Left cardiac atrium (tissue), 4 donors: ENCODE results near the gene DEFB131B. TPM values are rescaled to one million over a fixed set of nuclear protein-coding genes. Genes with fewer than 3 reads are reported as not detected.
"Not testable (repeated sequence)": the region's sequence is repeated elsewhere in the genome, so short reads cannot be mapped to it uniquely, and the experiment has no call there.

Experiments used
- ATAC-seq, 2 donors: fragments of 200-7000 bp; cut with Tn5 transposase; one replicate each; pipeline ENCODE4 v1.9.1; 2020; ENCODE audit warnings: mild to moderate bottlenecking in 2 of 2, moderate library complexity in 2 of 2
- DNase-seq: peaks from one replicate; pipeline ENCODE4 v3.0.0-alpha.2; 2020
- intact Hi-C, 2 donors: fragments of 100-400 bp; cut with DNase I; formaldehyde crosslinking; loops; one replicate each; pipeline versions ENCODE4 v1.14.1 to v1.15.1; 2022 to 2023
- total RNA-seq, 2 donors: library from RNA; stranded (reverse); fragmentation: NEBNext Ultra II Directional; extraction: Animal tissue kit (Norgen Biotek cat#: 25700); gene quantifications; one replicate each; pipeline ENCODE4 v1.2.1, GENCODE V29; 2021
- donor health status: DM: no; HTN: yes; CAD: no.
- donor health status: DM: no; HTN: yes; CAD: no; lungs with severe emphysema.
- donor health status: DM: yes; HTN: yes; CAD: no.
- donor health status: Dilated cardiomyopathy.

DEFB131B gene
- total RNA-seq, 2 donors from 2014 or later, result not detected

DNA sequence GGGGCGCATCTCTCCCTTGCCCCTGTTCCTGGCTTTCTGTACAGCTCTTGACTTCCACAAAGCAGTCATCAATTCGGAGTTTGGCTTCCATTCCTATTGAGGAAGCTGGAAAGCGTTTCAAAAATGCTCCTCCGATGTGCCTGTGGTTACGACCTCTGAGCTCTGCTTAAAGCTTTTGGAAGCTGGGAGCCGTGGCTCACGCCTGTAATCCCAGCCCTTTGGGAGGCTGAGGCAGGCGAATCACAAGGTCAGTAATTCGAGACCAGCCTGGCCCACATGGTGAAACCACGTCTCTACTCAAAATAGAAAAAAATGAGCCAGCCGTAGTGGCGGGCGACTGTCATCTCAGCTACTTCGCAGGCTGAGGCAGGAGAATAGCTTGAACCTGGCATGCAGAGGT is 22.9 kb downstream of the DEFB131B start:
- intact Hi-C loops, ATAC-seq, DNase-seq: not testable (repeated sequence)

DNA sequence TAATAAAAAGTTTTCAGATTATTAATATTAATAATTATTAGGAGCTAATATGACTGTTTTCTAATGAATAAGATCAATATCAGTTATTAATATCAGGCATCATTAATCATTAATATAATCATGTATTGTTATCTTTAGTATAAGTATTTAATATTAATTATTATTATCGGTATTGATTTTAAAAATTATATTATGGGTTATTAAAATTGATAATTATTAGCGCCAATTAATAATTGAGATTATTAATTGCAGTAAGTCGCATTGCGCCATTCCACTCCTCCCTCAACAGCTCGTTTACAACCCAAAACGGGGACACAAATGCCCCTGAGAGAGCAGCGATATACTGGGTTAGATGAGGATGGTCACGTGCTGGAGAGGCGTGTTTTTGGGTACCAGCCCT is 30.0 kb downstream of the DEFB131B start:
- ATAC-seq, result no peak
- intact Hi-C loops, result no loop called here

DNA sequence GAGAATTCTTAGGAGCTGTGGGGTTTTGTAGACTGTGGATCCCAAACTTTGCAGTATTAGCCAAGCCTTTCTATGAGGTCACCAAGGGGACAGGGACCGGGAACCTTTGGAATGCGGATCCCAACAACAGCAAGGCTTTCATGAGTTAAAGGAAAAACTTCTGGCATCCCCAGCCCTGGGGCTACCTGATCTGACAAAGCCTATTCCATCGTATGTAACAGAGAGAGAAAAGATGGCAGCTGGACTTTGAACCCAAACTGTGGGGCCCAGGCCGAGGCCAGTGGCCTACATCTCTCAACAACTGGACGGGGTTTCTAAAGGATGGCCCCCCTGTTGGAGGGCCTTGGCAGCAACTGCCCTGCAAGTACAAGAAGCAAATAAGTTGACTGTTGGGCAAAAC is 32.5 kb downstream of the DEFB131B start:
- intact Hi-C loops, ATAC-seq, DNase-seq: not testable (repeated sequence)

More for the DNA sequence above, 30.0 kb downstream of the DEFB131B start:
- no peak for DNase-seq

DNA sequence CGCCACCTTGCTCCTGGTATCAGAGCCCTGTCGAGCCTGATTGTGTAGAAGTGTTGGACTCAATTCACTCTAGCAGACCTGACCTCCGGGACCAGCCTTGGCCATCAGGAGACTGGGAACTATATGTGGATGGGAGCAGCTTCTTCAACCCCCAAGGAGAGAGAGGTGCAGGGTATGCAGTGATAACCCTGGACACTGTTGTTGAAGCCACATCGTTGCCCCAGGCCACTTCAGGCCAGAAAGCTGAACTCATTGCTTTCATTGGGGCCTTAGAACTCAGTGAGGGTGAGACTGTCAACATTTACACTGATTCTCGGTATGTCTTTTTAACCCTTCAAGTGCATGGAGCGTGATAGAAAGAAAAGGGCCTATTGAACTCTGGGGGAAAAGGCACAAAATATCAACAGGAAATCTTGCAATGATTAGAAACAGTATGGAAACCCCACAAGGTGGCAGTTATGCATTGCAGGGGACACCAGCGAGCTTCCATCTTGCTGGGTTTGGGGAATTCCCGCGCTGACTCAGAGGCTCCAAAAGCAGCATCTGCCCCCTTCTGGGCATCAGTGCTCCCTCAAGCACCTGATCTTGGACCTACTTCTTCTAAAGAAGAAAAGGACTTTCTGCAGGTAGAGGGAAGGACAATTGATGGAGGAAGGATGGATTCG is 33.2 kb downstream of the DEFB131B start:
- ATAC-seq, intact Hi-C loops, DNase-seq: not testable (repeated sequence)

DNA sequence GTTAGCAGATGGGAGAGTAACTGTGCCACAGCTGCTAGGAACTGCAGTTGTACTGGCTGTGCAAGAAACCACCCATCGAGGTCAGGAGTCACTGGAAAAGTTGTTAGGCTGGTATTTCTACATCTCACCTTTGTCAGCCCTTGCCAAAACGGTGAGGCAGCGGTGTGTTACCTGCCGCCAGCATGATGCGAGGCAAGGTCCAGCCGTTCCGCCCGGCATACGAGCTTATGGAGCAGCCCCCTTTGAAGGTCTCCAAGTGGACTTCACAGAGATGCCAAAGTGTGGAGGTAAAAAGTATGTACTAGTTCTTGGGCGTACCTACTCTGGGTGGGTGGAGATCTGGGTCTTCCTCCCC is 33.7 kb downstream of the DEFB131B start:
- intact Hi-C loops, ATAC-seq, DNase-seq: not testable (repeated sequence)

DNA sequence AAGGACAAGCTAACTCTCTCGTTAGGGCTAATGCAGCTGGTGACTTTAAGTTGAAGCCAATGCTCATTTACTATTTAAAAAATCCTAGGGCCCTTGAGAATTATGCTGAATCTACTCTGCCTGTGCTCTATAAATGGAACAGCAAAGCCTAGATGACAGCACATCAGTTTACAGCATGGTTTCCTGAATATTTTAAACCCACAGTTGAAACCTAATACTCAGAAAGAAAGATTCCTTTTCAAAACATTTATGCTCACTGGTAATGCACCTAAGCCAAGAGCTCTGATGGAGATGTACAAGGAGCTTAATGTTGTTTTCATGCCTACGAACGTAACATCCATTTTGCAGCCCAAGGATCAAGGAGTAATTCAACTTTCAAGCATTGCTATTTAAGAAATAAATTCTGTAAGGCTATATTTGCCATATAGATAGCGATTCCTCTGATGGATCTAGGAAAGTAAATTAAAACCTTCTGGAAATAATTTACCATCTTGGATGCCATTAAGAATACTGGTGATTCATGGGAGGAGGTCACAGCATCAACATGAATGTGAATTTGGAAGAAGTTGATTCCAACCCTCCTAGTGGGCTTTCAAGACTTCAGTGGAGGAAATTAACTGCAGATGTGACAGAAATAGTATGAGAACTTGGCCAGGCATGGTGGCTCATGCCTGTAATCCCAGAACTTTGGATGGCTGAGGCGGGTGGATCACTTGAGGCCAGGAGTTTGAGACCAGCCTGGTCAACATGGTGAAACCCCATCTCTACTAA is 35.7 kb downstream of the DEFB131B start:
- ATAC-seq, result no peak
- DNase-seq, result no peak
- intact Hi-C loops, result no loop called here

DNA sequence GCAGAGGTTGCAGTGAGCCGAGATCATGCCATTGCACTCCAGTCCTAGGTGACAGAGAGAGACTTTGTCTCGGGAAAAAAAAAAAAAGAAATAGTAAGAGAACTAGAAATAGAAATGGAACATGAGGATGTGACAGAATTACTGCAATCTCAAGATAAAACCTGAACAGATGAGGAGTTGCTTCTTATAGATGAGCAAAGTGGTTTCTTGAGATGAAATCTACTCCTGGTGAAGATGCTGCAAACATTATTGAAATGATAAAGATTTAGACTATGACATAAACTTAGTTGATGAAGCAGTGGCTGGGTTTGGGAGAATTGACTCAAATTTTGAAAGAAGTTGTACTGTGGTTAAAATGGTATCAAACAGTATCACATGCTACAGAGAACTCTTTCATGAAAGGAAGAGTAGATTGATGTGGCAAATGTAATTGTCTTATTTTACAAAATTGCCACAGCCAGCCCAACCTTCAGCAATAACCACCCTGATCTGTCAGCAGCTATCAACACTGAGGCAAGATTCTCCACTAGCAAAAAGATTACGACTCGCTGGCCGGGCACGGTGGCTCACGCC is 36.5 kb downstream of the DEFB131B start:
- DNase-seq, result no peak
- intact Hi-C loops, result no loop called here
- ATAC-seq, result no peak

DNA sequence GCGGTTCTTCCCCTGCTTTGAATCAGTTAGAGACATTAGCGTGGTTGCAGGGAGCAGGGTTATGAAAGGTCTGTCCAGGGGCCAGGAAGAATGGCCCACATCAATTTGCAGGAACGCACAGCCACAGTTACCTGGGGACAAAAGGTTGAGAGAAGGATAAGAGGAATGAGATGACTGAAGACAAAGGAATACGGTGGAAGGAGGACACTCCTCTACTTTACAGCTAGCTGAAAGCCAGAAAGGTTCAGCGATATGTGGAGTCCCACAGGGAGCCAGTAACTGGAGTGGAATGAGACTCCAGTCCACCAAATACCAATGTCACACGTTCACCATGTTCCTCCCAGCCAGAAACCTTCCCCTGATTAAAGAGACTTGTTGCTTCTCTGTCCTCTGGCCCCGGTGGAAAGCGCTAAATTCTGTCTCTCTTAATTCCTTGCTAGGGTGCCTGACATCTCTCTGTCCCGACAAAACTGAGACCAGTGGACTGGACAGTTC is 39.4 kb downstream of the DEFB131B start:
- ATAC-seq (no peak), DNase-seq (no peak)
- intact Hi-C loops, result no loop called here

DNA sequence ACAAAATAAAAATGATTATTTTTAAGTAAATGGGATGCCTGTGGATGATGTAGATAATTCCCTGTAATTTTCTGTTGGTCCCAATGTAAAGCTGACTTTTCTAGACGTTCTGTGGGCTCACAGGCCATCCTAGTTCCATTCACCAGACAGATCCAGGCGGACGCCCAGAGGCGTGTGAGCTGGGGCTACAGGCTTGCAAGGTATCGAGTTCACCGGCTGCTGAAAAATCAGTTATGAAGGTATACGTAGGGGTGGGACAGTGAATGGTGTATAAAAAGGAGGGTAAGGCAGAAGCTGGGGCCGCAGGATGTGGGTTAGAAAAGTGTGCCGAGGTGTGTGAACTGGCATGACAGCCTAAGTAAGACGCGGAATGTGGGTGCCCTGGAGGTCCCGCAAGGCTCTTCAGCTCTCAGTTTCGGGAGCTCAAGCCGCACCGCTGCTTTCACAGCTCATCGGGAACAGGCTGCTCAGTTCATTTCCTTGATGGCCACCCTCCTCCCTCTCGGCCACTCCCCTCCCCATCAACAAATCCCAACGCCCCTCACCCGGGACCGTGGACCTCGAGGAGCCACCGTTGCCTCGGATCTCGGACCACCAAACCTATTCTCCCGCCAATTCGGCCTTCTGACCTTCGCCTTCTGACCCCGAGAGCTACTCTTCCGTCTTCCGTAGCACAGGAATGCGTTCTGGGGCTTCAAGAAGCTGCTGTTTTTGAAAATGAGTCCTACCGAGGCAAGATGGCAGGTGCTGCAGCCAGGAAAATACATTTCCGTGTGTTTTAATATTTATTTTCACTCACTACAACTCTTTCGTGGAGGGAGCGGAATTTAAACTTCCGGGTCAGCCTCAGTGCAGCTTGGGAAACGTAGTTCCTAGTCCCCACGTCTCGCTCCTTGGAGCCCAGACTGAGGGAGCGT is 49.8 kb downstream of the DEFB131B start, which contains the start of gene XNDC1N:
Gene XNDC1N (minus strand): TSS at position 775 of the 917 bp plus-strand sequence. CDS start 5,241 bp downstream, outside the sequence.
- intact Hi-C loops, result no loop called here
- ATAC-seq, result peak; percentile 94 to 95
- peak; percentile 59 for DNase-seq

DNA sequence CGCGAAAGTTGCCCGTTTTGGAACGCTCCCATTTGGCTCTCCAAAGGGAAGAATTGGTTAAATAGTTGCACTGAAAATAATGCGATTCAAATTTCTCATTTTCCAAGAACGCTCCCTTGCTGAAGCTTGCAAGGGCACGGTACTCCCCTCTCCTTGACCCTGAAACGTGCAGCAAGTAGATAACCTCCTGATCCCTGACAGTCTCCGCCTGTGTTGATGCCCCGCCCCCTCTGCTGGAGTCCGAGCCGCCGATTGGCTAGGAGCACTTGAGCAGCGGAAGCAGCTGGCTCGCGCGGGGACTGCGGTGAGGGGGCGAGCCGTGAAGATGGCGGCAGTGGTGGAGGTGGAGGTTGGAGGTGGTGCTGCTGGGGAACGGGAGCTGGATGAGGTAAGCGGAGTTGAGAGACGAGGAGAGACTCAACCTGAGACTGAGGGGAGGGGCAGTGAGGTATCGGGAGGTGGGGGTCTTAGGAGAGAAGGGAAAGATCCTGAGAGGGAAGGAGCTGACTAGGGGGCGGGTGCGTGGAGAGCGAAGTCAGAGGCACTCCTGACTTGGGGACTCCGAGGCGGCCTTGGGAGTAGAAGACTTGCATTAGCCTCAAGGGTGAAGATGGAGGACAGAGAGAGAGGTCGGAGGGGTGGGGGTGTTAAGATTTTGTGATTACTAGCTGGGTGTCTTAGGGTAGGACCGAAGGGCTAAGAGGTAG is 50.6 kb downstream of the DEFB131B start, which contains the start of gene RNF121:
Gene RNF121 (plus strand): TSS at position 310 of the 707 bp plus-strand sequence. CDS start 16 bp downstream, at position 326.
- peak; percentile 99 for DNase-seq
- intact Hi-C loops, result no loop called here
- peak; percentile 99 to 100 for ATAC-seq

DNA sequence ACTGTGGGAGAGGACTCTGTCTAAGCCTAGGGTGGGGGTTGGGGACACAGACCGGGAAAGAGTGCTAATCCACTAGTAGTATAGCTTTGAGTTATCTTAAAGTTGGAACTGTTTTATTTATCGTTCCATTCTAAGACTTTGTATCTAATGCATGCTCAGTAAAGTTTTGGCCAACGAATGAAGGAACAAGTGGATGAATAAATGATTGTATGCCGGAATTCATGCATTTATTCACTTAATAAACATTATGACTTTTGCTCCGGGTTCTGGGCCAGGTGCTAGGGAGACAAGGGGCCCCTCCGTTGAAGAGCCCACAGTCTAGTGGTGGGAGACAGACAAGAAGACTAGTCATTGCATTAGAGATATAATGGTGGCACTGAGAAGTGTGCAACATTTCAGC is 51.2 kb downstream of the DEFB131B start:
- ATAC-seq (no peak), DNase-seq (no peak)
- intact Hi-C loops, result no loop called here

DNA sequence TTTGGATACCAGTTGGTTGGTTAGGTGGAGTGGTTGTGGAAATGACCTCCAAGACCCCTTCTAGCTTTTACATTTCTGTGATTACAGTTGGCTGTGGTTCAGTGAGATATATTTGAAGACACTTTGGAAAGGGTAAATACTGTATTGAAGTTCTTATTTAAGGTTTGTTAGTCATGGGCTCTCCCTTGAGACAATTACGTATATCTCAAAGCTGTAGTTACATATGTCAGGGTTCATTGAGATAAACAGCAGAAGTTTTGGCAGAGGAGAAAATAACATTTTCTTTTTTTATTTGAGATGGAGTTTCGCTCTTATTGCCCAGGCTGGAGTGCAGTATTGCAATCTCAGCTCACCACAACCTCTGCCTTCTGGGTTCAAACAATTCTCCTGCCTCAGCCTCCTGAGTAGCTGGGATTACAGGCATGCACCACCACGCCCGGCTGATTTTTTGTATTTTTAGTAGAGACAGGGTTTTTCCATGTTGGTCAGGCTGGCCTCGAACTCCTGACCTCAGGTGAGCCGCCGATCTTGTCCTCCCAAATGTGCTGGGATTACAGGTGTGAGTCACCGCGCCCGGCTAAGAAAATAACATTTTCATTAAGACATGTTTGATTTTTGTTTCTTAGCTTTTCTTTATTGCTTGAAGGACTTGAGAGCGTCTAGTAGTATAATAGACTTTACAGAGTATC is 52.4 kb downstream of the DEFB131B start:
- DNase-seq (no peak), ATAC-seq (no peak)
- intact Hi-C loops, result no loop called here

DNA sequence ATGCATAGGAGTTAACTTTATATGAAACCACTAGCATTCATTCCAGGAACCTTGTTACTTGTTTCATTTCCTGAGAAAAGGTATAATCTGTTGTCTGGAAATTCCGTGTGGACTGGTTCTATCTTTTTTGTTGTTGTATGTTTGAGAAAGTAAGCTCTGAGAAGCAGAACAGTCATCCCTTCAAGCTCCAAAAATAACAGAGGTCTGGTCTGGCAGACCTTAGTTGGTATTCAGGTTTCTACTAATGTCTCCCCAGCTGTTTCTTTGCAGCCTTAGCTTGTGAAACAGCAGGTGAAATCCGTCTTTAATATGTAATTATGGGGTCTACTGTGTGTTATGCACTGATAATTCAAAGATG is 53.0 kb downstream of the DEFB131B start:
- intact Hi-C loops, result no loop called here
- DNase-seq, result no peak
- ATAC-seq, result no peak

DNA sequence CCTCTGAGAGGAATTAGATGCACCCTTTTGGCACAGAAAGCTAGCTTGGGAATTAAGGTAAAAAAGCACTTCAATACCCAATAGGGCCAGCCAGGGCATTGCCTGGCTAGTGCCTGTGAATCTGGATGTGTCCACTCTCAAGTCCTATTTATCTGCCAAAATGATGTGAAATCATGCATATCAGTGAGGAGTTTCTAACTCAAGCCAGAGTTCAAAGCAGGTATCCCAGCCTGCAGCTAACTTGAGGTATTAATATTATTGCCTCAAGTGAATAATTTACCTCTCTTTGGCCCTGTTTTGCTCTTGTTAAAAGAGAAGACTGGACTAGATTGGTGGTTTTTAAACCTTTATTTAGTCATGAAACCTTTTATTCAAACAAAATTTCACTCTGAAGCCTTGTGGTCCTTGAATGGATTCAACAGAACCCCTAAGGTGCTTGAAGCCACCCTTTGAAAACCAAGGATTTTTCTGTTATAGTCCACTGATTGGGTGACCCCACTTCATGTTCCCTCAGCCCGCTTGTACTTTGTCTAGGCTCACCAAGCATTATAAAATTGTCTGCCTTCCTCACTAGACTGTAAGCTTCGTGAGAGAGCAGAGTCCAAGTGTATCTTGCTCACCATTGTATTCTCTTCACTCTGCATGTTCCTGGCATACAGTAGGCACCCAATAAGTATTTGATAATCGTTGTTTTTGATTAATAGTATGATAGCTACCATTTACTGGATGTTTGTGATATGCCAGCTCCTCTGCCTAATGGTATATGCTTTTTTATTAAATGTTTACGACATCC is 55.1 kb downstream of the DEFB131B start:
- DNase-seq (no peak), ATAC-seq (no peak)

More for the DNA sequence above, 55.1 kb downstream of the DEFB131B start:
- intact Hi-C loops, result no loop called here
